GM12878 (cell line): Measurements from ENCODE around the gene ZFP91. TPM values are rescaled to one million over a fixed set of nuclear protein-coding genes. Genes with fewer than 3 reads are reported as not detected.

Source experiments
- ATAC-seq: fragments of 200-7000 bp; cut with Tn5 transposase; 3 replicates; pipeline ENCODE4 v1.9.1; 2020; ENCODE audit warnings: mild to moderate bottlenecking, moderate library complexity
- BruUV-seq: library from RNA; stranded (reverse); fragments of 400-500 nt; replicated peaks from 2 replicates; lab custom pipeline; 2021; lab: Mats Ljungman, UMichigan
- CTCF ChIA-PET: fragments of 300-600 bp; sonication (Branson Sonifier 250); formaldehyde crosslinking; extraction: SDS; loops from one replicate; lab custom pipeline; 2021; ENCODE audit warnings: inconsistent platforms; lab: Yijun Ruan, JAX
- POLR2A ChIA-PET: fragments of 350-600 bp; formaldehyde crosslinking; extraction: SDS; loops from one replicate; lab custom pipeline; 2021; ENCODE audit warnings: inconsistent platforms; lab: Charles Lee
- RAD21 ChIA-PET: fragments of 300-600 bp; sonication (Branson Sonifier 250); formaldehyde crosslinking; loops from one replicate; lab custom pipeline; 2023; ENCODE audit warnings: antibody characterized with exemption; ENCODE audit not compliant: unreplicated experiment; lab: Charles Lee
- SMC1A ChIA-PET: fragments of 300-600 bp; sonication (Branson Sonifier 250); formaldehyde crosslinking; loops from one replicate; lab custom pipeline; 2023; ENCODE audit not compliant: unreplicated experiment, uncharacterized antibody; lab: Charles Lee
- DNase-seq: peaks from one replicate; pipeline ENCODE4 v3.0.0-alpha.2; 2011; ENCODE audit warnings: low read depth, low spot score
- FAIRE-seq: peaks from 3 replicates; lab custom pipeline; 2011; peaks lifted over from hg19 to GRCh38; lab: Jason Lieb, UNC
- H2AFZ ChIP-seq: 2 replicates; pipeline ENCODE4 v1.6.0; 2011; ENCODE audit warnings: low read depth, low read length, control low read depth; ENCODE audit not compliant: control insufficient read depth
- H3K27ac ChIP-seq: 2 replicates; pipeline ENCODE4 v1.5.1; 2011; ENCODE audit warnings: control low read depth; ENCODE audit not compliant: control insufficient read depth, insufficient read depth
- H3K27me3 ChIP-seq, 2 experiments: replicated peaks in 1 of 2; 2 replicates each; pipeline versions ENCODE4 v1.6.0 to v1.6.1; 2011; ENCODE audit warnings: low read length in 1 of 2; ENCODE audit not compliant: control insufficient read depth in 2 of 2, insufficient read depth in 2 of 2
- H3K36me3 ChIP-seq, 2 experiments: 2 replicates each; pipeline ENCODE4 v1.5.1; 2011; ENCODE audit warnings: low read length in 1 of 2; ENCODE audit not compliant: control insufficient read depth in 2 of 2, insufficient read depth in 2 of 2
- H3K4me1 ChIP-seq: 2 replicates; pipeline ENCODE4 v1.6.1; 2011; ENCODE audit warnings: mild to moderate bottlenecking, low read length, moderate library complexity, mixed read lengths; ENCODE audit not compliant: control insufficient read depth, insufficient read depth
- H3K4me2 ChIP-seq: 2 replicates; pipeline ENCODE4 v1.6.0; 2011; ENCODE audit warnings: control low read depth; ENCODE audit not compliant: control insufficient read depth, insufficient read depth
- H3K4me3 ChIP-seq: fragments of 200-600 bp; sonication (generic); 2 replicates; pipeline ENCODE4 v1.5.1; 2016
- H3K79me2 ChIP-seq: 2 replicates; pipeline ENCODE4 v1.6.0; 2011; ENCODE audit warnings: low read length; ENCODE audit not compliant: control insufficient read depth, insufficient read depth
- H3K9ac ChIP-seq: 2 replicates; pipeline ENCODE4 v1.8.0; 2011; ENCODE audit warnings: low read length, control low read depth, mixed read lengths; ENCODE audit not compliant: control insufficient read depth, insufficient read depth
- H3K9me3 ChIP-seq: replicated peaks from 3 replicates; pipeline ENCODE4 v1.5.1; 2011; ENCODE audit warnings: mild to moderate bottlenecking, low read length; ENCODE audit not compliant: control insufficient read depth, insufficient read depth
- H4K20me1 ChIP-seq: 2 replicates; pipeline ENCODE4 v1.6.0; 2011; ENCODE audit not compliant: control insufficient read depth, insufficient read depth
- CREM ChIP-seq: IDR thresholded peaks from 2 replicates; pipeline ENCODE4 v1.6.1; 2014; ENCODE audit warnings: antibody characterized with exemption, low read depth
- DPF2 ChIP-seq: fragments of 450-650 bp; IDR thresholded peaks from 2 replicates; pipeline ENCODE4 v1.6.1; 2017; ENCODE audit warnings: mild to moderate bottlenecking
- E2F4 ChIP-seq: IDR thresholded peaks from 2 replicates; pipeline ENCODE4 v1.6.1; 2012; ENCODE audit warnings: low read depth, low read length, improper control_type of control experiment
- EP300 ChIP-seq, 2 experiments: fragments of 150-350 bp in 1 of 2; IDR thresholded peaks; 2 replicates each; pipeline ENCODE4 v1.6.1; 2011 to 2012; ENCODE audit warnings: low read depth in 2 of 2, low read length in 2 of 2, borderline replicate concordance in 1 of 2, improper control_type of control experiment in 1 of 2, inconsistent platforms in 1 of 2; ENCODE audit not compliant: control insufficient read depth in 1 of 2
- FOXM1 ChIP-seq: IDR thresholded peaks from 2 replicates; pipeline ENCODE4 v1.6.1; 2012; ENCODE audit warnings: low read depth, mild to moderate bottlenecking, inconsistent platforms, low read length, moderate library complexity
- GATAD2B ChIP-seq: fragments of 450-650 bp; conservative IDR thresholded peaks from 2 replicates; pipeline ENCODE4 v1.6.1; 2017; ENCODE audit warnings: low read depth, mild to moderate bottlenecking, moderate library complexity
- JUNB ChIP-seq: IDR thresholded peaks from 2 replicates; pipeline ENCODE4 v1.6.1; 2016; ENCODE audit warnings: antibody characterized with exemption, mild to moderate bottlenecking
- MEF2B ChIP-seq: fragments of 450-650 bp; IDR thresholded peaks from 2 replicates; pipeline ENCODE4 v1.6.1; 2018; ENCODE audit warnings: mild to moderate bottlenecking, moderate library complexity; ENCODE audit not compliant: partially characterized antibody, poor library complexity, severe bottlenecking
- NR2F1 ChIP-seq: fragments of 450-650 bp; conservative IDR thresholded peaks from 2 replicates; pipeline ENCODE4 v1.6.1; 2017; ENCODE audit warnings: mild to moderate bottlenecking
- PAX5 ChIP-seq: IDR thresholded peaks from 2 replicates; pipeline ENCODE4 v1.6.1; 2011; ENCODE audit warnings: low read depth, low read length, borderline replicate concordance
- PAX8 ChIP-seq: fragments of 450-650 bp; IDR thresholded peaks from 2 replicates; pipeline ENCODE4 v1.6.1; 2017; ENCODE audit warnings: mild to moderate bottlenecking, moderate library complexity
- PML ChIP-seq: IDR thresholded peaks from 2 replicates; pipeline ENCODE4 v1.6.1; 2012; ENCODE audit warnings: low read length, inconsistent platforms
- POLR2A ChIP-seq: IDR thresholded peaks from 2 replicates; pipeline ENCODE4 v1.6.1; 2011; ENCODE audit warnings: low read depth, mild to moderate bottlenecking, low read length
- POLR2AphosphoS5 ChIP-seq: IDR thresholded peaks from 2 replicates; pipeline ENCODE4 v1.6.1; 2011; ENCODE audit warnings: mild to moderate bottlenecking, low read length, inconsistent platforms
- RFX5 ChIP-seq: IDR thresholded peaks from 2 replicates; pipeline ENCODE4 v1.6.1; 2011; ENCODE audit warnings: low read depth, low read length, improper control_type of control experiment
- SPI1 ChIP-seq: IDR thresholded peaks from 2 replicates; pipeline ENCODE4 v1.6.1; 2011; ENCODE audit warnings: low read depth, mild to moderate bottlenecking, low read length, moderate library complexity, borderline replicate concordance; ENCODE audit not compliant: insufficient read depth
- ZNF207 ChIP-seq: fragments of 450-650 bp; IDR thresholded peaks from 2 replicates; pipeline ENCODE4 v1.6.1; 2014; ENCODE audit warnings: antibody characterized with exemption, mild to moderate bottlenecking, borderline replicate concordance
- ZNF622 ChIP-seq: fragments of 450-650 bp; IDR thresholded peaks from 2 replicates; pipeline ENCODE4 v1.6.1; 2017; ENCODE audit warnings: mild to moderate bottlenecking, inconsistent platforms
- ZZZ3 ChIP-seq: IDR thresholded peaks from 2 replicates; pipeline ENCODE4 v1.6.1; 2011; ENCODE audit warnings: low read depth; ENCODE audit not compliant: control insufficient read depth, insufficient read length
- WGBS: methylation state at CpG from one replicate; pipeline ENCODE4 v1.1.6; 2016; ENCODE audit warnings: low lambda C conversion rate; ENCODE audit not compliant: insufficient replicate concordance, insufficient coverage; ENCODE audit errors: missing lambda C conversion rate; 5-methylcytosine and 5-hydroxymethylcytosine counted together
- in situ Hi-C: fragments of 300-500 bp; cut with MboI; formaldehyde crosslinking; loops from 9 replicates; pipeline ENCODE4 v1.14.3; 2018; ENCODE audit warnings: mixed read lengths
- intact Hi-C: fragments of 100-400 bp; cut with micrococcal nuclease; formaldehyde crosslinking; loops from one replicate; pipeline ENCODE4 v1.14.2; 2022; ENCODE audit not compliant: unreplicated experiment
- polyA plus RNA-seq, 11 experiments: library from polyadenylated mRNA; depleted of rRNA in 4 of 11; unstranded in 6 of 11; stranded (reverse) in 5 of 11; fragments of >200 nt; fragmentation: Nextera tagmentation in 4 of 11; fragmentation: Illumina TruSeq in 1 of 11; extraction: Ambion mirVana in 4 of 11; extraction: Trizol in 1 of 11; gene quantifications; 1 replicate in 1 of 11; 2 replicates in 10 of 11; pipeline versions ENCODE4 v1.2.1 to v1.2.3, GENCODE V29; 2011 to 2016; ENCODE audit warnings: inconsistent platforms in 2 of 11, missing spikeins in 2 of 11, low read depth in 1 of 11
- total RNA-seq, 4 experiments: library from RNA; depleted of rRNA in 3 of 4; stranded (reverse); fragments of >200 nt in 3 of 4; fragmentation: Illumina TruSeq in 1 of 4; extraction: Trizol in 1 of 4; gene quantifications; 2 replicates each; pipeline versions ENCODE4 v1.2.1 to v1.2.3, GENCODE V29; 2013 to 2021
- TF ChIP-seq, protein P1 (sequence below): IDR thresholded peaks from 2 replicates; pipeline ENCODE4 v1.6.1; 2011; ENCODE audit warnings: borderline replicate concordance, low read depth, mild to moderate bottlenecking, moderate library complexity, low read length; ENCODE audit not compliant: insufficient read depth, poor library complexity, severe bottlenecking
- TF ChIP-seq, protein P2 (sequence below): IDR thresholded peaks from 2 replicates; pipeline ENCODE4 v1.6.1; 2012; ENCODE audit warnings: low read depth, low read length, improper control_type of control experiment

Gene ZFP91
- total and polyA plus RNA-seq, 10 of the 15 experiments (the other 5 are each of a cell fraction or from before 2014, with no cell fraction given): 12.9 to 54.1 (median 31.7) TPM

DNA sequence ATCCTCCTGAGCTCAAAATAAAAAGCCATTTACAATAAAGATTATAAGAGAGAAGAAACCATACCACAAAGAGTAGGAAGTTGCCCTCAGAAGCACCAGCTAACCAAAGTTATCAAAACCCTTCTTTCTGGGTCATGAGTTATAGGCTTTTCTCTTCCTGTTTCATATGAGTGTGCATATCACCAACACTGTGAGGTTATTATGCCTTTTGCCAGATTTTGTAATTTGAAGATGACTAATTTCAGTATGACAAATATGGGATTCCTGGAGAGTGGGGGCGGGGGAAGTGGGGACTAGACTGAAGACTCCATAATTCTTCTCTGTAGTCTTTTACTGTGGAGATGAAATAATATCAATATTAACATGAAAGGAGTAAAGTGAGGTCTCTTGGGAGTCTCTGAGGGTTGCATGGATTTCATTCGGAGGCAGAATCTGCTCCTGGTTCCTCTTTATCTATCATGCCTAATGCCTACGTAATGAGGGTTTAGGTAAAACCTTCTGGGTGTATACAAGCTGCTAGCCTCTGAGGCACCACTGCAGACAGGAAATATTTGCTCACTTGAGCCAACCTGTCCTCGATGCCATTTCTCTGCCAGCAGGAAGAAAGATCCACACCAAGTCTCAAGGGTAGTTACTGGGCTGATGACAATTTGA lies 5.3 kb upstream of the ZFP91 start:
- Histone ChIP-seq H4K20me1 (no peaks in the 10 kb centered on the region), H3K4me3 (peak overlapping the region; percentile 77), H3K36me3 (peaks cover 1 to 5% of the 10 kb centered on the region in 2 experiments), H3K79me2 (peaks cover 74% of the 10 kb centered on the region), H3K4me2 (peak overlapping the region; percentile 98), H3K4me1 (peaks cover 9% of the 10 kb centered on the region), H3K9me3 (no peaks in the 10 kb centered on the region), H3K27me3 (no peaks in the 10 kb centered on the region), H3K9ac (peak overlapping the region; percentile 100), H3K27ac (peak overlapping the region; percentile 99), H2AFZ (peak overlapping the region; percentile 15; the same call in 1 of the 2 replicates)
- ATAC-seq: peak; percentile 41
- no TSS peak for BruUV-seq
- ChIA-PET CTCF (interaction anchor here (0.6 to 2.3 kb wide), 10 partner anchors 9 to 911 kb away, joined by 3 to 15 read pairs (median 4); no protein-coding TSS in a partner anchor), RAD21 (interaction anchor here (1.0 to 2.0 kb wide), 6 partner anchors 10 to 567 kb away, joined by 3 to 10 read pairs (median 6); no protein-coding TSS in a partner anchor), POLR2A (interaction anchor here (0.6 to 1.1 kb wide), 4 partner anchors 13 to 53 kb away, joined by 3 to 7 read pairs (median 4); no protein-coding TSS in a partner anchor), SMC1A (interaction anchor here (1.1 to 2.3 kb wide), 7 partner anchors 9 to 574 kb away, joined by 3 to 7 read pairs (median 4); no protein-coding TSS in a partner anchor)
- no peak for FAIRE-seq
- intact Hi-C loops (loop anchor here (1.0 to 10.0 kb wide), 3 partner anchors 48 to 981 kb away; no protein-coding TSS in a partner anchor), in situ Hi-C loops (loop anchor here (10.0 kb wide), 2 partner anchors 531 to 981 kb away; partner anchors contain the start of gene FAM111B)
- no peak for DNase-seq
- WGBS: 3% methylated on average over 4 of the region's 4 CpGs
- TF ChIP-seq JUNB (peak; percentile 93), ZNF622 (no peak), CREM (peak; percentile 47; the same call in 1 of the 2 replicates), MEF2B (peak; percentile 89), EP300 (IDR thresholded peaks at IDR 0.05; ENCODE audit: borderline replicate concordance in 1 of 2, control insufficient read depth in 1 of 2, low read depth in 2 of 2, low read length in 2 of 2) (peak in 1 of 2 experiments; percentile 62; a peak in 3 of 4 replicates), ZZZ3 (no peak), PAX8 (no peak), RFX5 (no peak), E2F4 (no peak), POLR2A (peak; percentile 69), FOXM1 (peak; percentile 60; the same call in 1 of the 2 replicates), DPF2 (peak; percentile 87), ZNF207 (peak; percentile 73; the same call in 1 of the 2 replicates), GATAD2B (peak; percentile 57), PML (peak; percentile 33; the same call in 1 of the 2 replicates), PAX5 (peak; percentile 28; the same call in 1 of the 2 replicates), SPI1 (peak; percentile 70), NR2F1 (peak; percentile 92), POLR2AphosphoS5 (peak; percentile 85)
- TF ChIP-seq, protein P1, sequence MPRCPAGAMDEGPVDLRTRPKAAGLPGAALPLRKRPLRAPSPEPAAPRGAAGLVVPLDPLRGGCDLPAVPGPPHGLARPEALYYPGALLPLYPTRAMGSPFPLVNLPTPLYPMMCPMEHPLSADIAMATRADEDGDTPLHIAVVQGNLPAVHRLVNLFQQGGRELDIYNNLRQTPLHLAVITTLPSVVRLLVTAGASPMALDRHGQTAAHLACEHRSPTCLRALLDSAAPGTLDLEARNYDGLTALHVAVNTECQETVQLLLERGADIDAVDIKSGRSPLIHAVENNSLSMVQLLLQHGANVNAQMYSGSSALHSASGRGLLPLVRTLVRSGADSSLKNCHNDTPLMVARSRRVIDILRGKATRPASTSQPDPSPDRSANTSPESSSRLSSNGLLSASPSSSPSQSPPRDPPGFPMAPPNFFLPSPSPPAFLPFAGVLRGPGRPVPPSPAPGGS: peak; percentile 40
- TF ChIP-seq, protein P2, sequence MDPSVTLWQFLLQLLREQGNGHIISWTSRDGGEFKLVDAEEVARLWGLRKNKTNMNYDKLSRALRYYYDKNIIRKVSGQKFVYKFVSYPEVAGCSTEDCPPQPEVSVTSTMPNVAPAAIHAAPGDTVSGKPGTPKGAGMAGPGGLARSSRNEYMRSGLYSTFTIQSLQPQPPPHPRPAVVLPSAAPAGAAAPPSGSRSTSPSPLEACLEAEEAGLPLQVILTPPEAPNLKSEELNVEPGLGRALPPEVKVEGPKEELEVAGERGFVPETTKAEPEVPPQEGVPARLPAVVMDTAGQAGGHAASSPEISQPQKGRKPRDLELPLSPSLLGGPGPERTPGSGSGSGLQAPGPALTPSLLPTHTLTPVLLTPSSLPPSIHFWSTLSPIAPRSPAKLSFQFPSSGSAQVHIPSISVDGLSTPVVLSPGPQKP: no peak
